ENCODE measurements around the gene TRIM72. TPM values are rescaled to one million over a fixed set of nuclear protein-coding genes. Genes with fewer than 3 reads are reported as not detected.

The TRIM72 gene
- total RNA-seq, 1 experiment from 2014 or later, result 0.09 TPM

GRCh38 chr16:31190818-31191444 is 23.0 kb upstream of the TRIM72 start:
- DNase-seq, result no peak
- Histone ChIP-seq H3K27me3 (ENCODE audit: insufficient read depth, low read depth) (no peaks in the 10 kb centered on the region), H2AFZ (no peak overlapping the region), H3K9me2 (ENCODE audit: insufficient read depth) (no peaks in the 10 kb centered on the region), H3F3A (ENCODE audit: insufficient read depth, low read depth) (peaks cover 100% of the 10 kb centered on the region), H3K4me3 (no peak overlapping the region), H3K9me3 (ENCODE audit: insufficient read depth, low read depth) (no peaks in the 10 kb centered on the region), H3K4me2 (no peak overlapping the region), H3K79me2 (ENCODE audit: low read depth) (peaks cover 47% of the 10 kb centered on the region), H3K4me1 (replicated peaks; ENCODE audit: insufficient read depth) (no peaks in the 10 kb centered on the region), H4K20me1 (ENCODE audit: insufficient read depth) (peaks cover 91% of the 10 kb centered on the region), H3K27ac (no peak overlapping the region), H3K36me3 (ENCODE audit: low read depth) (peaks cover 85% of the 10 kb centered on the region)
- ChIA-PET POLR2A (ENCODE audit: unreplicated experiment) (no interaction called here), CTCF (no interaction called here)
- no peak for TF ChIP-seq EZH2 (IDR thresholded peaks at IDR 0.05; ENCODE audit: low read depth)
- TF ChIP-seq CTCF (conservative IDR thresholded peaks at IDR 0.05), result no peak
- intact Hi-C loops (cut with micrococcal nuclease; ENCODE audit: unreplicated experiment), result no loop called here
- BruUV-seq (replicated peaks), result no TSS peak

GRCh38 chr16:31191697-31192428 is 22.1 kb upstream of the TRIM72 start:
- H2AFZ ChIP-seq, result no peak overlapping the region
- no peak overlapping the region for H3K4me2 ChIP-seq
- no peak overlapping the region for H3K4me3 ChIP-seq
- peaks cover 100% of the 10 kb centered on the region for H3F3A ChIP-seq (ENCODE audit: insufficient read depth, low read depth)
- peaks cover 76% of the 10 kb centered on the region for H3K36me3 ChIP-seq (ENCODE audit: low read depth)
- POLR2A ChIA-PET (ENCODE audit: unreplicated experiment), result no interaction called here
- H3K9me3 ChIP-seq (ENCODE audit: insufficient read depth, low read depth), result no peaks in the 10 kb centered on the region
- H3K4me1 ChIP-seq (replicated peaks; ENCODE audit: insufficient read depth), result no peaks in the 10 kb centered on the region
- no peaks in the 10 kb centered on the region for H3K27me3 ChIP-seq (ENCODE audit: insufficient read depth, low read depth)
- no peak overlapping the region for H3K27ac ChIP-seq
- CTCF ChIA-PET, result no interaction called here
- H3K79me2 ChIP-seq (ENCODE audit: low read depth), result peaks cover 37% of the 10 kb centered on the region
- no peak for DNase-seq
- peaks cover 90% of the 10 kb centered on the region for H4K20me1 ChIP-seq (ENCODE audit: insufficient read depth)
- TF ChIP-seq CTCF (conservative IDR thresholded peaks at IDR 0.05) (no peak), EZH2 (IDR thresholded peaks at IDR 0.05; ENCODE audit: low read depth) (no peak)
- intact Hi-C loops (cut with micrococcal nuclease; ENCODE audit: unreplicated experiment), result no loop called here
- H3K9me2 ChIP-seq (ENCODE audit: insufficient read depth), result no peaks in the 10 kb centered on the region
- BruUV-seq (replicated peaks), result no TSS peak

- H3K4me3 ChIP-seq, result no peak overlapping the region
- no peaks in the 10 kb centered on the region for H3K27me3 ChIP-seq (ENCODE audit: insufficient read depth, low read depth)
- CTCF ChIA-PET, result interaction anchor here (0.5 to 1.0 kb wide), 2 partner anchors 9 to 212 kb away, joined by 3 read pairs; no protein-coding TSS in a partner anchor
- H3K27ac ChIP-seq, result no peak overlapping the region
- peaks cover 100% of the 10 kb centered on the region for H3F3A ChIP-seq (ENCODE audit: insufficient read depth, low read depth)
- H2AFZ ChIP-seq, result no peak overlapping the region
- no peaks in the 10 kb centered on the region for H3K4me1 ChIP-seq (replicated peaks; ENCODE audit: insufficient read depth)
- H4K20me1 ChIP-seq (ENCODE audit: insufficient read depth), result peaks cover 83% of the 10 kb centered on the region
- no peak for DNase-seq
- peaks cover 64% of the 10 kb centered on the region for H3K36me3 ChIP-seq (ENCODE audit: low read depth)
- POLR2A ChIA-PET (ENCODE audit: unreplicated experiment), result interaction anchor here (0.6 kb wide), 1 partner anchor 13 kb away, joined by 14 read pairs; the partner anchor contains the start of gene FUS
- H3K9me2 ChIP-seq (ENCODE audit: insufficient read depth), result no peaks in the 10 kb centered on the region
- intact Hi-C loops (cut with micrococcal nuclease; ENCODE audit: unreplicated experiment), result no loop called here
- TF ChIP-seq CTCF (conservative IDR thresholded peaks at IDR 0.05), result no peak
- TF ChIP-seq EZH2 (IDR thresholded peaks at IDR 0.05; ENCODE audit: low read depth), result no peak
- no peaks in the 10 kb centered on the region for H3K9me3 ChIP-seq (ENCODE audit: insufficient read depth, low read depth)
- no peak overlapping the region for H3K4me2 ChIP-seq
- no TSS peak for BruUV-seq (replicated peaks)
- H3K79me2 ChIP-seq (ENCODE audit: low read depth), result peaks cover 25% of the 10 kb centered on the region; the same call in 1 of the 2 replicates
These were observed 20.9 kb upstream of the TRIM72 start for GRCh38 chr16:31192856-31193642.
